Stimulated activated CD4-positive, alpha-beta T cell treated with anti-CD3 and anti-CD28 coated beads, Interleukin-12 subunit alpha, Interleukin-12 subunit beta, amount 100 ng/mL, for 48 hours (primary cell): ENCODE data around the gene PALM2AKAP2.
"Not testable (repeated sequence)": the region's sequence is repeated elsewhere in the genome, so short reads cannot be mapped to it uniquely, and the experiment has no call there.

ENCODE experiments used
- DNase-seq, 3 donors: peaks; one replicate each; pipeline ENCODE4 v3.0.0-alpha.2; 2020; ENCODE audit warnings: low read depth in 2 of 3, low spot score in 1 of 3

Gene PALM2AKAP2

DNA sequence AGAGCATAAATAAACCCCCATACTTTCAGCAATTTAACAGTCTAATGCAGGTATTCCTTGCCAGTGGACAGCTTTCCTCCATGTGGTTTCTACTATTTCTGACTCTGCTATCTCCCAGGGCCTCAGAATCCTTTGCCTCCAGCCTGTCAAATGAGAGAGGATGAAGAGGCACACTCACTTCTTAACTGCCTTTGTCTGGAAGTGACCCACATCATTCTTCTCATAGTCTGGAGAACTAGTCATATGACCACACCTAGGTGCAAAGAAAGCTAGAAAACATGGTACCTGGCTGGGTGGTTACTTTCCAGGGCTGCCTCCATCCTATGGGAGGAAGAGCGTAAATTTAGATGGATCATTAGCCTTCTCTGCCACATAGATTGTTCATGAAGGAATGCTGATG is 22.5 kb downstream of the PALM2AKAP2 start:
- DNase-seq: no peak

- DNase-seq: no peak
Observed at GRCh38 chr9:109805050-109805449, 25.1 kb downstream of the PALM2AKAP2 start.

DNA sequence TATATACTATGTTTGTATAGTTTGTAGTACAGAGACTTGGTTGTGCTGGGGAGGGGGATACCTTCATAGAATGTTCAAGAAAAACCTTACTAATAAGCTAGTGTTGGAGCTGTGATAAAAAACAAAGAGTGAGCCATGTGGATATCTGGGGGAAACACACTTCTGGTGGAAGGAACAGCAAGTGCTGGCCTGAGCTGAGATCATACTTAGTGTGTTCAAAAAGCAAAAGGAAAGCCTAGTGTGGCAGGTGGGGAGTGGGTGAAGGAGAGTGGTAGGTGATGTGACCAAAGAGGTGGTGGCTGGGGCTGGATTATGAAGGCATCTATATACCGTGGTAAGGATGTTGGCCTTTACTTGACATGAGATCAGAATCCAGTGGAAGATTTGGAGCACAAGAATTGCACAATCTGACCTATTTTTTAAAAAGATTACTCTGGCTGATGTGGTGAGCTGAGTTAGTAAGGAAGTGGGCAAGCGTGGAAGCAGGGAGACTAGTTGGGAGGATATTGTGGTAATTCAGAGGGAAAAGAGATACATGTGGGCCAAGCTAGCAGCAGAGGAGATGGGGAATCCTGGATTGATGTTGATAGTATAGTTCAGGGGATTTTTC is 26.6 kb downstream of the PALM2AKAP2 start:
- DNase-seq: no peak

DNA sequence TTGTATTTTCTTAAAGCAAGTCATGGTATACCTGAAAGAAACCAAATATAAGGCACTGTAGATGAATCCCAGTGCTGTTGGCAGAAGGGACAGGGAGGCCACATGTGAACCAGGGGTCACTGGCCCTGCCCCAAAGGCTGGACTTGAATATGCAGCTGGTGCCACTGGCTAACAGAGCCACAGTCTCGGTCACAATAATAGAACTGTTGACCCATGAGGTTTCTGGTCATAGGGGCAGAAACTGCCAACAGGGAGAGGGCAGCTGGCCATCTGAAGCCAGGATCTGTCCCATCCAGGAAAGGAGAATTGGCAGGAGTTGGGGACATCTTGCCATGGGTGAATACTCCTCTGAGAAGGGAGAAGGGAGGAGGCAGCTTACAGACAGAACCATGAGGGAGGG is 31.9 kb downstream of the PALM2AKAP2 start:
- no peak for DNase-seq

DNA sequence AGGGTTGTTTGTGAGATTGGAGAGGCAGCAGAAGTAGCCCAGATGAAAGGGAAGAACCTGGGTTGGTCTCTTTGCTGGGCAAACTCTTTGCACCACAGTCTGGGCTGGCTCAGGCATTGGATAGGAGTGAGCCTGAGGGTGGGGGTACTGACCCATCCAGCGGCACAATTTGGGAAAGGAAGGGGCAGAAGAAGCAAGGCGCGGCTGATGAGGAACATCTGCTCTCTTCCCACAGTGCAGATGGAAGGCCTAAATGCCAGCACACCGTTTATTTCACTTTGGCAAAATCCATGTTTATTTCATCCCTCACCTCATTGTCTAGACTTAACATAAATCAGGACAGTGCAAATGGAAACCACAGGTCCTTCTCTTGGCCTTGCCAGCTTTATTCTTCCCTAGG is 32.3 kb downstream of the PALM2AKAP2 start:
- no peak for DNase-seq

GRCh38 chr9:109812818-109813281 is 32.9 kb downstream of the PALM2AKAP2 start:
- no peak for DNase-seq

DNA sequence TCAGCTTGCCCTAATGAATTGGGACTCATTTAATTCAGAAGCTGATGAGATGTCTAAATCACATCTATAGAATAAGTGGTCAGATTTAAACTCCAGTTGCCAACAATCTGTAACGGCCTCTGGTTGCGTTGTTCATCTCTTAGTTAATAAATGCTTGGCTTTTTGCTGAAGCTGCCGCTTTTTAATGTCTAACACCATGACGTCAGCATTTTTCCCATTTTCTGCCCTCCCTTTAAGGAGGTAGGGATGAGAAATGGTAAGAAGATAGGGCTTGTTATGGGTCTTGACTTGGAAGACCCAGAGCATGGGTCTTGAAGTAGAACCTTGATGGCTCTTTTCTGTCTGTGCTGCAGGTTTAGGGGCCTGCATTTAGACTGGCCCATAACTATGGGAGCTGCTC is 33.3 kb downstream of the PALM2AKAP2 start:
- DNase-seq: no peak

DNA sequence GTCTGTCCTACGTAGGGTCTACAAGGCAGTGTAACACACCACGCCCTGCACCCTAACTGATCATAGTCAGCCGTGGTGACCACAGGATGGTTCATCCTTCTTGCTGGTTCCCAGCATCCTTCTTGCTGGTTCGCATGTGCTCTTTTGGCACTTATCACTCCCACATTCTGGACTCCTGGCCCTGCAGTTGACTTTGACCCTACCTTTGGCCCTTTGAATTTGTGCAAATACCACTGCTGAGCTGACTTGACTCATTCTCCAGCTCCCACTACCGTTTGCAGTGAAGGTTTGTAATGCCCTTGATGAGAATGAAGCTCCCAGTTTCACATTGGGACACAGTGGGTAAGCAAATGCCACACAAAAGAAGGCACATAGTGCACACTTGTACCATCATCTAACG is 33.8 kb downstream of the PALM2AKAP2 start:
- no peak for DNase-seq

GRCh38 chr9:109815366-109815947 is 35.5 kb downstream of the PALM2AKAP2 start:
- no peak for DNase-seq

- DNase-seq: no peak
Observed at GRCh38 chr9:109816490-109816889, 36.5 kb downstream of the PALM2AKAP2 start.

DNA sequence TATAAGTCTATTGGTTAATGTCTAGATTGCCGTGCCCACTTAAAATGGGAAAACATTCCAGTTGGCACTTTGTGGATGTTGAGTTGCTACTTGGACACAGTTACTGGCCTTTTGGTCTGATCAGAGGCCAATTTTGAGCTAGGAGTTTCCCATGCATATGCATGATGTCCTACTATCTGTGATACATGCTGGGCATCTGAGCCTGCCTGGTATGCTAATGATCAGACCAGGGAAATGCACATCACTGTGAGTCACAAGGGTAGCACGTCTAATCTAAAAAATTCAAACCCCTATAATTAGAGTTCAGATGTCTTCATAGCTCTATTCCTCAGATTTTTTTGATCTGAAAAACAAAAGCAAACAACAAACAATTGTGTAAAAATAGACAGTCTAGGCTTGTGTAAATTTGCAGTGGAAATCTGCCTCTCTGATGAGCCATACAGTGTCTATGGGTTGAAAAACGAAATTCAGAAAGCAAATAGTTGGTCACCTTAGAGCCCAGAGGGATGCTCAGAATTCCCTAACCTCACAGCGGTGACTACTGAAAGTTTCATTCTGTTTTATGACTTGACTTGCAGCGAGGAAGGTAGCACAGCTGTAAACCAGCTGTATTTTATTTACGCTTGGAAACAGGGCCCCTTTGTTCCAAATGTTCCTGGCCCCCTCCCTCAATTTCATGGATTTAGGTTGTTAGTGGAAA is 37.3 kb downstream of the PALM2AKAP2 start:
- DNase-seq: no peak

DNA sequence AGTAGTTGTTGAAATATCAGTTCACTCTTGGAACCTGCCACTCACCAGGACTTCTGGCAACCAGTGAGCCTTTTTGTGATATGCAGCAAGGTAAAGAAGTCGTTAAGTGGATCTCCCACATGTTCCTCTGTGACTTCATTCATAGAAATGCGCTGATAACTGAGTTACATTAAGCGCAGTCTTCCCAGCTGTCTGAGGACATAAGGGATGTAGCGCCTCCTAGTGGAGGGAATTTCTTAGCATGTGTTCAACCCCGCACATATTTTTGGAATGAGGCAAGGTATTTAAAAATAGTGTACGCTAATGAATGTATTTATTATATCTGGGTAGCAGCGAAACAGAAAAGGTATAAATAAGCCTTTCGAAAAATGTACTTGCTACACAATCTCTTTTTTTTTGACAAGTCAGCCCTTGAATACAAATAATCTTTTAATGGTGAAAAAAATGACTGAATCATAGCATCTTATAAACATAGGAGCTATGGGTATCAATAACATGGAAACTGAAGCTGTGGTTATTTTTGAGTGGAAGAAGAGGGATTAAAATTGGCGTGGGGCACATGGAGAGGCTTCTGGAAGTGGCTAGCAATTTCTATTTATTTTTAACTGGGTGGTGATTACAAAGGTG is 38.0 kb downstream of the PALM2AKAP2 start:
- peak; percentile 10 to 74 (median 41) for DNase-seq

DNA sequence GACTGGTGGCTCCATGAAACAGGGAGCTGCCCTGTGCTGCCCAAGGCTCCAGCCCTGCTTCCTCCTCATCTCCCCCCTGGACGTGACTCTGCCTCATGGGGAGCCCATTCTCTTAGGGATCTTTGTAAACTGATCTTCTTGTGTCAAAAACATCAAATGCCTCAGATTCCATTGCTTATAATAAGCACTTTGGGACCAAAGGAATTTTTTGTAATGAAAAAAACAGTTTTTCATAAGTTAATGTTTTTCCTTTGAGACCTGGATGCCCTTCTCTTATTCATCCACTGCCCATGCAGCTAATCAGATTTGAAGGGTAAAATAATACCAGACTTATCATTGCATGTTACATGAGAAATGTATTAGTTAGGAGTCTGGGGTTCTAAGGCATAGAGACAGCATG is 41.7 kb downstream of the PALM2AKAP2 start:
- no peak for DNase-seq

DNA sequence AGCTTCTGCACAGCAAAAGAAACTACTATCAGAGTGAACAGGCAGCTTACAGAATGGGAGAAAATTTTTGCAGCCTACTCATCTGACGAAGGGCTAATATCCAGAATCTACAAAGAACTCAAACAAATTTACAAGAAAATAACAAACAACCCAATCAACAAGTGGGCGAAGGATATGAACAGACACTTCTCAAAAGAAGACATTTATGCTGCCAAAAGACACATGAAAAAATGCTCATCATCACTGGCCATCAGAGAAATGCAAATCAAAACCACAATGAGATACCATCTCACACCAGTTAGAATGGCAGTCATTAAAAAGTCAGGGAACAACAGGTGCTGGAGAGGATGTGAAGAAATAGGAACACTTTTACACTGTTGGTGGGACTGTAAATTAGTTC is 45.4 kb downstream of the PALM2AKAP2 start:
- not testable (repeated sequence) for DNase-seq

DNA sequence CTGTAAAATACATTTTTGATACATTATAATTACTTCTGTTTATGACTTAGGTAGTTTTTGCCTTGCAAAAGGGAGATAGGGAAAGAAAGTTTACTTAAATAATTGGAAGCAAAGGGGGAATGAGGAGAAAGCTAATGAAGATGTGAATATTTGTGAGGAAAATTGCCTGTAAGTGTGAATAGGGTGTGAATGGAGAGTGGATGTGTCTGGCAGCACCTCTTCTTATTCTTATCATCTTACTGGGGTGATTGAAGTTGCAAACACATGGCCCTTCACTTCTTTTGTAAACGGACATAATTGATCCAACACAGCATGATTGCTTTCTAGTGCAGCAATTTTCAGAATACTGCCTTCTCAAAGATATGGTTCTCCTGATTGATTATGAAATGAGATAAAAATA is 46.6 kb downstream of the PALM2AKAP2 start:
- no peak for DNase-seq

- no peak for DNase-seq
Observed at GRCh38 chr9:109828254-109828653, 48.3 kb downstream of the PALM2AKAP2 start.
